CD1c-positive myeloid dendritic cell (primary cell): ENCODE data around the gene MSRB1.
A peak's percentile ranks its signal among the peaks of the same experiment; 100 is the strongest.
"Not testable (repeated sequence)": the region's sequence is repeated elsewhere in the genome, so short reads cannot be mapped to it uniquely, and the experiment has no call there.

ENCODE experiments used
- DNase-seq: peaks from one replicate; pipeline ENCODE4 v3.0.0-alpha.2; 2016; ENCODE audit errors: extremely low spot score

The MSRB1 gene

DNA sequence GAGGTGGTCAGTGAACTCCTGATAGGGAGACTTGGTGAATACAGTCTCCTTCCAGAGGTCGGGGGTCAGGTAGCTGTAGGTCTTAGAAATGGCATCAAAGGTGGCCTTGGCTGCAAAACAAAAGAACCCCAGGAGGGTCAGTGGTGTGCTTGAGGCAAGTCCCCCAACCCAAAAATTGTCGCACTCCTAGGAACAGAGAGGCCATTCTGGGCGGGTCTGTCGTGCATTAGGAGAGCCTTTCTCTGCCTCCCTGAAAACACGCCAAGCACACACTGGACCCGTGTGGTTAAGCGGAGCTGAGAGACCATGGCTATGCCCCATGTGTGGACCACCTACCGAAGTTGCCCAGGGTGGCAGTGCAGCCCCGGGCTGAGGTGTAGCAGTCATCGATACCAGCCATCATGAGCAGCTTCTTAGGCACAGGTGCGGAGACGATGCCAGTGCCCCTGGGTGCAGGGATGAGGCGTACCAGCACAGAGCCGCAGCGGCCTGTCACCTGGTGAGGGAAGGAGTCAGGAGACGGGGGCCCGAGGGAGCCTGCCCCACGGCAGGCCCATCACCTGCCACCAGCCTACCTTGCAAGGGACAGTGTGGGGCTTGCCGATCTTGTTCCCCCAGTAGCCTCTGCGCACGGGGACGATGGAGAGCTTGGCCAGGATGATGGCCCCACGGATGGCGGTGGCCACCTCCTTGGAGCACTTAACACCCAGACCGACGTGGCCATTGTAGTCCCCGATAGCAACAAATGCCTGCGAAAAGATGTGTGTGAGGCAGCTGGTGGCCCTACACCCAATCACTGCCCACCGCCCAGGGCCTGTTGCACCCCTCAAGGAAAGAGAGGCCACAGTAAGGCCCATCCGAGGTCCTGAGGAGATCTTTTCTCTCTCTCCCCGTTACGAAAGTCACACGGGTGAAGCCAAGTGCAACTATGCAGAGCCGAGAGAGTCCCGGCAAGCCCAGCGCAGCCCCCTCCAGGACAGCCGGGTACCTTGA, 19.5 kb upstream of the MSRB1 start:
- DNase-seq: not testable (repeated sequence)

DNA sequence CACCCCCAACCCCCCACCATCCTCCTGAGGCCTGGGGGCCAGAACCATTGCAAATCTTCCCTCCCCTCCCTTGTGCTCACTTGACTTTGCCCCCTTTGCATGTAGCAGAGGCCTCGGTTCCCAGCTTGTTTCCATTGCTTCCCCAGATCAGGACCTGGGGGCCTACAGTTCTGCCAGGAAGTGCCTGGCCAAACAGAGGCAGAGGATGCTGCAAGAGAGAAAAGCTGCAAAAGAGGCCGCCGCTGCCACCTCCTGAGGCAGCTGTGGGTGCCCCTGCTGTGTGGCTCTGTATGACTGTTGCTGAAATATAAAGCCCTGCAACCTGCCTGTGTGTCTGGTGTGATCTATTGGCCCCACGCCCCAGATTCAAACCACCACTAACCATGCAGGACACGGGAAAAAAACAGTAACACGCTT, 18.7 kb upstream of the MSRB1 start:
- no peak for DNase-seq

GRCh38 chr16:1960665-1961630, 17.9 kb upstream of the MSRB1 start:
- DNase-seq: no peak

DNA sequence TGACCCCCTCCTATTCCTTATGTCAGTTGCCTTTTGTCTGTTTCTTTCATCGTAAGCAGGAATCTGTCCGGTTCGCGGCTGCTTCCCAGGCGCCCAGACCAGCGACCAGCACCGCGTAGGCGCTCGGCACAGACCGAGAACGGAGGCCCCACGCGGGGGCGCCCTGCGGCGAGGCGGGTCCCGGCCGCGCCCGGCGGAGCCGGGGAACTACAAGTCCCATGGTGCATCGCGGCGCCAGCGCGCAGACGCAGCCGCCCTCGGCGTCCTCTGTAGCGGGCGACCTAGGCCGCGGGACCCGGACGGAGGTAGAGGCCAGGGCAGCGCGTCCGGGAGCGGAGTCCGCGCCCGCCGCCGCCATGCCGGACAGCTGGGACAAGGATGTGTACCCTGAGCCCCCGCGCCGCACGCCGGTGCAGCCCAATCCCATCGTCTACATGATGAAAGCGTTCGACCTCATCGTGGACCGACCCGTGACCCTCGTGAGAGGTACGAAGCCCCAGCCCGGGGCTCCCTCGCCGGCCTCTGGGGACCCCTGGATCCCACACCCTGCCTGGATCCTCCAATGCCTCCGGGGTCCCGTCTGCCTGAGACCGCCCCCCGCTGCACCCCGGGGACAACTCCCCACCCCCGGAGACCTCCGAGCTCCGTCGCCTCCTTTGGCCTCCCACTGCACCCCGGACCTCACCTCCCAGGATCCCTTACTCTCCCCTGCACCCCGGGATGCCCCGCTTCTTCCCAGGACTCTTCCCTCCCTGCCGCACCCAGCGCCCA, 16.5 kb upstream of the MSRB1 start, which contains the start of gene NDUFB10:
Gene NDUFB10, plus strand, starts transcription at position 270 of the 771 bp plus-strand sequence. Its CDS starts 87 bp downstream, at position 357.
- peak; percentile 96 for DNase-seq

GRCh38 chr16:1958715-1959268, 15.8 kb upstream of the MSRB1 start:
- no peak for DNase-seq

DNA sequence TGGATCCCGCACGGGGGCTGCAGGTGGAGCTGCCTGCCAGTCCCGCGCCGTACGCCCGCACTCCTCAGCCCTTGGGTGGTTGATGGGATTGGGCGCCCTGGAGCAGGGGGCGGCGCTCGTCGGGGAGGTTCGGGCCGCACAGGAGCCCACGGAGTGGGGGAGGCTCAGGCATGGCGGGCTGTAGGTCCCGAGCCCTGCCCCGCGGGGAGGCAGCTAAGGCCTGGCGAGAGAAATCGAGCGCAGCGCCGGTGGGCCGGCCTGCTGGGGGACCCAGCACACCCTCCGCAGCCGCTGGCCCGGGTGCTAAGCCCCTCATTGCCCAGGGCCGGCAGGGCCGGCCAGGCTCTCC, 15.1 kb upstream of the MSRB1 start:
- not testable (repeated sequence) for DNase-seq

GRCh38 chr16:1957434-1958142, 14.6 kb upstream of the MSRB1 start:
- DNase-seq: not testable (repeated sequence)

GRCh38 chr16:1953734-1954133, 10.7 kb upstream of the MSRB1 start:
- DNase-seq: no peak

GRCh38 chr16:1950559-1950958, 7.6 kb upstream of the MSRB1 start:
- no peak for DNase-seq

DNA sequence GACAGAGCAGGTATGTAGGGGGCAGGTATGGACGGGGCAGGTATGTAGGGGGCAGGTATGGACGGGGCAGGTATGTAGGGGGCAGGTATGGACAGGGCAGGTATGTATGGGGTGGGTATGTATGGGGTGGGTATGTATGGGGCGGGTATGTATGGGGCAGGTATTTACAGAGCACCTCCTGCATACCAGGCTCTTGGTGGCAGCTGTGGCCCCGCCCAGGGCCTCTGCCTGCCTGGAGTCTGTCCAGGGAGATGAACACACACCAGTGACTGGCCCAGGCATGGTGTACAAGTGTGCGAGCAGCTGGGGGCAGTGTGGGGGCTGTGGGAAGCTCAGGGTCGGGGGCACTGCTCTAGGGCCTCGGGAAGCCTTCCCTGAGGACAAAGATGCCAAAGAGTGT, 7.0 kb upstream of the MSRB1 start:
- no peak for DNase-seq

DNA sequence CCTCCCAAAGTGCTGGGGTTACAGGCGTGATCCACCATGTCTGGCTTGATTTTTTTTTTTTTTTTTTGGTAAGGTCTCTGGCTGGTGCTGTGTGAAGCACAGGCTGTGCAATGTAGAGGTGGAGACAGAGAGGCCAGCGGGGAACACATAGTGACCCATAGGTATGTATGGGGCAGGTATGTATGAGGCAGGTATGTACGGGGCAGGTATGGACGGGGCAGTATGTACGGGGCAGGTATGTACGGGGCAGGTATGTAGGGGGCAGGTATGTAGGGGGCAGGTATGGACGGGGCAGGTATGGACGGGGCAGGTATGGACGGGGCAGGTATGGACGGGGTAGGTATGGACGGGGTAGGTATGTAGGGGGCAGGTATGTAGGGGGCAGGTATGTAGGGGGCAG, 6.5 kb upstream of the MSRB1 start:
- no peak for DNase-seq

- no peak for DNase-seq
Measured at GRCh38 chr16:1947369-1947670, 4.3 kb upstream of the MSRB1 start.

- no peak for DNase-seq
Measured at GRCh38 chr16:1946495-1947368, 3.7 kb upstream of the MSRB1 start.

DNA sequence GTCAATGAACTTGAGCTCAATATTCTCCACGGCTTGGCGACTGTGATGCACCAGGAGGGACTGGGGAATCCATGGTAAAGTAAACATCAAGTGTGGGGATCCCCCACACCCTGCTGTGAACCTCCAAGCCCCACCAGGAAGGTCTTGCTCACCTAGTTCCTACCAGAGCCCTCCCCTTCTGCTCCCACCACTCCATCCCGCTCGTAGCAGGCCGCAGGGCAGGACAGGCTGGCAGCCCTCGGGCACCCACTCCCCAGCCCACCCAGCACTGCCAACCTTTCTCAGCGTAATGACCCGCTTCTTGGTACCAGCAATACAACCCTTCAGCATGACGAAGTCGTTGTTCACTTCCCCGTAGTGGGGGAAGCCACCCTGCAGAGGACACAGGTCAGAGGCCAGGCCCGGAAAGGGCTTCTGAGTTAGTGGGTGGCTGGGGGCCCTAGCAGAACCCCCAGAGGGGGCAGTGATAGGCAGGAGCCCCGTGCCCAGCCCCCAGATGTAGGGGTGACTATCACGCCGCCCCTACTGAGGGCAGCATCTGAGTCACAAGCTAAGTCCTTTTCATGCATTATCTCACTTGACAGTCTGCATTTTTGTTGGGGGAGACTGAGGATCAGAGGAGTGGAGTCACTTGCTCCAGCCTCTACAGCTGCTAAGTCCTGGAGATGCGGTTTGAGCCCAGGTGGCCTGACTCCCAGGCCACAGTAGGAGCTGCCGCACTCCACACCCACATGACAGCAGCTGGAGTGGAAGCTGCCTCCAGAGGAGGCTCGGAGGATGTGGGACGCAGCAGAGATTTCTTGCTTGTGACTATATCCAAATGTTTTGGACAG, 2.8 kb upstream of the MSRB1 start:
- DNase-seq: no peak

GRCh38 chr16:1944612-1945199, 1.7 kb upstream of the MSRB1 start:
- DNase-seq: no peak

DNA sequence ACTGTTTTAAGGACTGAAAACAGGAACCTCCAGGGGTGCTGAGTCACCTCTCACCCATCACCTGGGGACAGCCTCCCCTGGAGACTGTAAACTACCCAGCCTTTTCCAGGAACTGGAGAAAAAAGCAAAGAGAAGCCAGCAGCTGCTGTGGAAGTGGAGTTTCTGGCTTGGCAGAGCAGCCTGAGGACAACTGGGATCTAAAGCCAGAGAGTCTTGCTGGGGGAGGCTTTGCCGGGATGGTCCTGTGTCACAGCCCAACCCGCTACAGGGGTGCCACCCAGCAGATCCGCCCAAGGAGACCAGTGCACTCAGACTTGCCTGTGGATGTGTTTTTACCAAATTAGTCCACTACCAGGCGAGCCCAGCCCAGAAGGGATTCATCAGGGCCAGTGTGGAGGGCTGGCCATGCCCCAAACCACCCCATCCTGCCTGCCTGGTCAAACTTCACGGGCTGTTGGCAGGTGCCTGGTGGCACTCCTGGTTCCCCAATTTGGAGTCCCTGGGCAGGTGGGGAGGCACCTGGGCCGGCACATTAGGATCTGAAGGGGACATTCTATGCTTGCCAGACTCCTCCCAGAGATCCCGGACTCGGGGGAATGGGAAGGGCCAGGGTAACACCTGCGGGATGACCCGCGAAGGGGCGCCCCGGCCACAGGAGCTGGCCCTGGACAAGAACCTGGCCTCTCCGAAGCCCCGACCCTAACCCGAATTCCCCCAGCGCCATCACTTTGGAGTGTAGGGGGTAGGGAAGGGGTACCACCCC, 771 bp downstream of the MSRB1 start:
- peak; percentile 81 for DNase-seq

- DNase-seq: no peak
Measured at GRCh38 chr16:1941162-1942046, 1.6 kb downstream of the MSRB1 start.
